ENCODE data around the gene TAF4.

DNA sequence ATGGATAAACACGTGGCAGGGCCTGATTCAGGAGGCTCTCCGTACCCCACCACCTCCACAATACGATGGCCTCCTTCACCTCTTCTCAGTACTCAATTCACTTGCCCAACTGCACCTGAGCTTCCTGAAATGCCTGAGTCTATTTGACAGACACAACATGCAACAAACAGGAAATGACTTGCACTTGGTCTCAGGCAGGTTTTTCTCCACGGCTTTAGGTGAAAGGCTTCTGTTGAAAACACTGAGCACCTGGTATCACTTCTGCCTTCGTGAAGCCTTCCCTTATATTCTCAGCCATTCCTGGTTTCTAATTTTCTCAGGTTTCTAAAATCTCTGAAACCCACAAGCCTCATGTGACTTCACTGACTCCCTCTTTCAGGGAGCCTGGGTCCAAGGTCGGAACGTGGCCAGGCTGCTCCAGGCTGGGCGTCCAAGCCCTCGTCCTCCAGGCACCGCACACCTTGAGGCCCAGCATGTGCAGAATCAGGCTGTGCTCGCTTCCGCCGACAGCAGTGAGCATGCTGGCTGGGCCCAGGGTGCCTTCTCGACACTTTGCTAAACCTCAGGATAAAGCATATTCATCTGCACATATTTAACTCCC is 34.7 kb downstream of the TAF4 start:
- TF ChIP-seq, protein P1, sequence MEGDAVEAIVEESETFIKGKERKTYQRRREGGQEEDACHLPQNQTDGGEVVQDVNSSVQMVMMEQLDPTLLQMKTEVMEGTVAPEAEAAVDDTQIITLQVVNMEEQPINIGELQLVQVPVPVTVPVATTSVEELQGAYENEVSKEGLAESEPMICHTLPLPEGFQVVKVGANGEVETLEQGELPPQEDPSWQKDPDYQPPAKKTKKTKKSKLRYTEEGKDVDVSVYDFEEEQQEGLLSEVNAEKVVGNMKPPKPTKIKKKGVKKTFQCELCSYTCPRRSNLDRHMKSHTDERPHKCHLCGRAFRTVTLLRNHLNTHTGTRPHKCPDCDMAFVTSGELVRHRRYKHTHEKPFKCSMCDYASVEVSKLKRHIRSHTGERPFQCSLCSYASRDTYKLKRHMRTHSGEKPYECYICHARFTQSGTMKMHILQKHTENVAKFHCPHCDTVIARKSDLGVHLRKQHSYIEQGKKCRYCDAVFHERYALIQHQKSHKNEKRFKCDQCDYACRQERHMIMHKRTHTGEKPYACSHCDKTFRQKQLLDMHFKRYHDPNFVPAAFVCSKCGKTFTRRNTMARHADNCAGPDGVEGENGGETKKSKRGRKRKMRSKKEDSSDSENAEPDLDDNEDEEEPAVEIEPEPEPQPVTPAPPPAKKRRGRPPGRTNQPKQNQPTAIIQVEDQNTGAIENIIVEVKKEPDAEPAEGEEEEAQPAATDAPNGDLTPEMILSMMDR (IDR thresholded peaks at IDR 0.05) = no peak
- TF ChIP-seq POLR2A (IDR thresholded peaks at IDR 0.05) = no peak
